ENCODE measurements around the gene PRKAR2B.

DNA sequence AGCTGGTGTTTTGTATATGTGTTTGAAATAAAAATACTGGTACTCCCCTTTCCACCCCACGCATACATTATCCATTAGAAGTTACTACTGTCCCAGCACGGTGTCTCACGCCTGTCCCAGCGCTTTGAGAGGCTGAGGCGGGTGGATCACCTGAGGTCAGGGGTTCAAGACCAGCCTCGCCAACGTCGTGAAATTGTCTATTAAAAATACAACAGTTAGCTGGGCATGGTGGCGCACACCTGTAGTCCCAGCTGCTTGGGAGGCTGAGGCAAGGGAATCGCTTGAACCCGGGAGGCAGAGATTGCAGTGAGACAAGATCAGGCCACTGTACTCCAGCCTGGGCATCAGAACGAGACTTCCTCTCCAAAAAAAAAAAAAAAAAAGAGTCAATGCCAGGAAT is 127.0 kb downstream of the PRKAR2B start:
- TF ChIP-seq EZH2phosphoT487 (IDR thresholded peaks at IDR 0.05; ENCODE audit: insufficient read depth, low read depth) (no peak), EZH2 (IDR thresholded peaks at IDR 0.05; ENCODE audit: insufficient read depth, poor library complexity, severe bottlenecking) (no peak)

All from GM23248 (cell line).